ENCODE data around the gene IFITM10.

IFITM10 gene

GRCh38 chr11:1762537-1763302 is 12.3 kb upstream of the IFITM10 start:
- DNase-seq: no peak

- no peak for DNase-seq
These were observed 11.6 kb upstream of the IFITM10 start for GRCh38 chr11:1761857-1762536.

GRCh38 chr11:1761110-1761856 is 10.9 kb upstream of the IFITM10 start:
- DNase-seq: no peak

- no peak for DNase-seq
These were observed 10.1 kb upstream of the IFITM10 start for GRCh38 chr11:1760351-1761109.

GRCh38 chr11:1759851-1760220 is 9.4 kb upstream of the IFITM10 start:
- no peak for DNase-seq

GRCh38 chr11:1759151-1759850 is 8.9 kb upstream of the IFITM10 start:
- DNase-seq: no peak

GRCh38 chr11:1758611-1759150 is 8.3 kb upstream of the IFITM10 start:
- DNase-seq: no peak

- DNase-seq: peak in 1 of 2 donors; percentile 44
These were observed 7.6 kb upstream of the IFITM10 start for GRCh38 chr11:1757861-1758610.

- no peak for DNase-seq
These were observed 6.7 kb upstream of the IFITM10 start for GRCh38 chr11:1756791-1757771.

- no peak for DNase-seq
These were observed 5.5 kb upstream of the IFITM10 start for GRCh38 chr11:1755692-1756561.

- DNase-seq: no peak
These were observed 4.9 kb upstream of the IFITM10 start for GRCh38 chr11:1755344-1755691.

GRCh38 chr11:1754376-1755150 is 4.2 kb upstream of the IFITM10 start:
- no peak for DNase-seq

- DNase-seq: no peak
These were observed 3.5 kb upstream of the IFITM10 start for GRCh38 chr11:1753929-1754305.

GRCh38 chr11:1753229-1753928 is 3.0 kb upstream of the IFITM10 start:
- DNase-seq: no peak

GRCh38 chr11:1752907-1753228 is 2.5 kb upstream of the IFITM10 start:
- no peak for DNase-seq

GRCh38 chr11:1751999-1752906 is 1.9 kb upstream of the IFITM10 start:
- no peak for DNase-seq

GRCh38 chr11:1751531-1751921 is 1.1 kb upstream of the IFITM10 start:
- no peak for DNase-seq
